ENCODE results near the gene HHAT.

The HHAT gene

DNA sequence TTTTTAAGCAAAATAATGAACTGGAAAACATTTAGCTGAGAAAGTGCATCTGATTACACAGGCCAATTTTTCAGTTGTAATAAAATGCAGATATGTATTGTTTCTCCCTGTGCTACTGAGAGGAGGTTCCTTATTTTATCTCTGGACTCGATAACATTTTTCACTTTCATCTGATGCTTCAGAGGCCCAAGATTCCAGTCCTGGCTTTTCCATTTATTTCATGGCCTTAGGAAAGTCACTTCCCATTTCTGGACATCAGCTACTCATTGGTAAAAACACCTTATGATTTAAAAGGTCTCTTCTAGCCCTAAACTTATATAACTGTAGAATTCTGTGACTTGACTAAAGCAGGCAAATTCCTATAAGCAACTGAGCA is 203.5 kb downstream of the HHAT start:
- in situ Hi-C loops (cut with HindIII; ENCODE audit: low sequenced_read_pairs) = no loop called here

DNA sequence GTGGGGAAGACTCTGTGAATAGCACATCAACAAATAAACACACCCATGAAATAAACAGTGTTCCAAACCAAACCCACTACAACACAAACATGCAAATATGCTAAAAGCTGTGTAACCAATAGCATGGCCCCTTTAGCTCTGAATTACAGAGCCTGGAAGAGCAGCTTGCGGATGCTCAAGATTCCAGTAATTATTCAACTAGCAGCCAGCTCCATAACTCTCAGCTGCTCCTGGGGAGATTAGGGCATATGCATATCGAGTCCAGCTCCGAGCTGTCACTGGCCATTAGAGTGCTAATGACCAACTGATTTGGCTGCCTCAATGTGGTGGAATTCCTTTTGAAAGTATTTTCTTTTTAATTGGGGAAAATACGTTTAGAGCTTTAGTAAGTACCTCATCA is 207.1 kb downstream of the HHAT start:
- in situ Hi-C loops (cut with HindIII; ENCODE audit: low sequenced_read_pairs) = no loop called here

DNA sequence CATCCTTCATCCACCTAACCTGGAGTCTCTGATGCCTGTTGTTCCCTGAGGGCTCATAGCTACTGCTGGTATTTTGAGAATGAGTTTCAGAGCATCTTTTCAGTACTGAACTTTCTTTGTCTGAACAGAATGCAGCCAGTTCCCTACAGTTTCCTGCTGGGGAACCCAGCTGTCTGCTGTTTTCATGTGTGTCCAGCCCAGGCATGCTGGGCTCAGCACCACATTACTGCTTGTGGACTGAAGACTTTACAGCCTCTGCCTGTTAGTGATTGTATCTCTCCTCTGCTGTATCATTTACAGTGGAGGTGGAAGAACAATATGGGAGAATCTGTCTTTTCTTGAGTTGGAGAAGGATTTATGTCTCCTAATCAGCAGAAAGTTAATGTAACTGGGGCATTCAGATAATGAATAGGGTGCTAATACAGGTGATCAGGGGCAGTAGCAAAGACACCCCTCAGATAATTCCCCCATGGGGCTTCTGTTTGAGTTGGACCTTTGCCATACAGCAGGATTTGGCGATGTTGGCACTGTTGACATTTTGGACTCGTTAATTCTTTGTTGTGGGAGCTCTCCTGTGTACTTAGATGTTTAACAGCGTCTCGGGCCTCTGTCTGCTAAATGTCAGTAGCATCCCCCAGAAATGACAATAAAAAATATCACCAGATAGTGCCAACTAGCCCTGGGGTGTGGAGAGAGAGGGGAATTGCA is 207.7 kb downstream of the HHAT start:
- in situ Hi-C loops (cut with HindIII; ENCODE audit: low sequenced_read_pairs) = no loop called here

DNA sequence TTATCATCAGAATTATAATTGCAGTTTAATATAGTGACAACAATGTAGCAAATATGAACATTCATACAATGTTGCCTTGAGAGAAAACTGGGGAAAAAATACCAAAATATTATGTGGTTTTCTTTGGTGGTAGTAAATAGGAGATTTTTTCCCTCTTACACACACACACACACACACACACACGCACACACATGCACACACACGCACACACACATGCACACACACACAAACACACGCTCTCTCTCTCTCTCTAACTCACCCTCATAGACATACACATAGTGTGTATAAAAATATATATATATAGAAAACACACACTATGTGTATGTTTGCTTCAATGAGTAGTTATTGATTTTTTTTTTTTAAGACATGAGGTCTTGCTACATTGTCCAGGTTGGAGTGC is 211.6 kb downstream of the HHAT start:
- in situ Hi-C loops (cut with HindIII; ENCODE audit: low sequenced_read_pairs) = no loop called here

DNA sequence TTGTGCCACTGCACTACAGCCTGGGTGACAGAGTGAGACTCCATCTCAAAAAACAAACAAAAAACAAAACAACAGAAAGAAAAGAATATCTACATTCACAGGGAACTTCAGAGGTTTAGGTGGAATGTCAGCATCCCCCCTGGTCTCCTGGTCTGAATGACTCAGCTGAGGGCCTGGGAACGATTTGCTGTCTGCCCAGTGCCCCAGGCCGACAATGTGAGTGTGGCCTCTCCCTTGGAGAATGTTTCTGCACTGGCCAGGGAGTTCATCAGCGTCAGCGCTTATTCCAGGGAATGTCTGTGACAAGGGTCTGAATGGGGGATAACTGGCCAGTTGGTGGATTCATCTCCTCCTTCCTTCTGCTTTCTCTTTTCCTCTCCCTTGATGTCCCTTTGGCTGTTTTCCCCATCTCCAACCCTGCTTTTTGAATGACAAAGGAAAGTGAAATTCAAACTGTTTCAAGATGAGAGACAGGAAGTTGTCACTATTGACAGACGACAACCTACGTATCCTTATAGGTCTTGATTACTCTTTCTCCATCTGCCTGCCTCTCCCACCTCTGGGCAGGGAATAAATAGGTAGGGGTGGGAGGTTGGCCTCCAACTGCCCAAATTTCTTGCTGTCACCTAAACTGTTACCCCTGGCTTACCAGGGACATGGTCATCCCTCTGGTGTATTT is 213.1 kb downstream of the HHAT start:
- in situ Hi-C loops (cut with HindIII; ENCODE audit: low sequenced_read_pairs) = no loop called here

DNA sequence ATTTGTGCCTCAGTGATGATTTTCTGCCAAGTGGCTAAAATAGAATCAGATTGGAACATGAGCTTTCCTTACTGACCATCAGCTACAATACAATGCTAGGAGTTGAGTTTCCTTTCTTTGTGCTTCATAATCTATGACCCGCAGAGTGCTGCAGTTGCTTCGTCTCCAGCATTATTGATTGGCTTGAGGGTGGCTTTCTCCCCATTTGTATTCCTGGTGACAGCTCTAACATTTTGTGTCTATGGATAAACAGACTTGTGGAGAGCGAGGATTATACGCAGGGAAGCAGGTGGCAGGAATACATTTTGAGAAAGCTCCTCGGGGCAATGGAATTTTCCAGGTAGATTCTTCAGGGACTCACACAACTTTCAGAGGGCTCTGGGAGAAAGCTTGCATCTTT is 223.2 kb downstream of the HHAT start:
- in situ Hi-C loops (cut with HindIII; ENCODE audit: low sequenced_read_pairs) = no loop called here

DNA sequence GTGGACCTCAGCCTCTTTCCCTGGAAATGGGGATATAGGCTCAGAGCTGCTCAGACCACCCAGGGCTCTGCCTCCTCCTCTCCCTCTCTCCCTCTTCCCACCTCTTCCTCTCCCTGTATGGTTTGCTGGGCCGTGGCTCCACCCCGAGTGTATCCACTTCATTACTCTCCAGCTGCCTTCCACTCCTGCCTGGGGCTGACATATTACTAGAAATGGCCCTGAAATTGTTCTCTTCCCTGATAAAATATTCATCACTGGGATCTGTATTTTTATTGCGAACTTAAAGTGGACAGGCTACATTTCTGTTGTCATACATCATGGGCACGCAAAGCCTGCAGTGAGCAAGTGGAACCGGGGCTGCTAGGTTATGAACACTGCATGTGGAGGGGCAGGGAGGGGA is 225.0 kb downstream of the HHAT start:
- in situ Hi-C loops (cut with HindIII; ENCODE audit: low sequenced_read_pairs) = no loop called here

DNA sequence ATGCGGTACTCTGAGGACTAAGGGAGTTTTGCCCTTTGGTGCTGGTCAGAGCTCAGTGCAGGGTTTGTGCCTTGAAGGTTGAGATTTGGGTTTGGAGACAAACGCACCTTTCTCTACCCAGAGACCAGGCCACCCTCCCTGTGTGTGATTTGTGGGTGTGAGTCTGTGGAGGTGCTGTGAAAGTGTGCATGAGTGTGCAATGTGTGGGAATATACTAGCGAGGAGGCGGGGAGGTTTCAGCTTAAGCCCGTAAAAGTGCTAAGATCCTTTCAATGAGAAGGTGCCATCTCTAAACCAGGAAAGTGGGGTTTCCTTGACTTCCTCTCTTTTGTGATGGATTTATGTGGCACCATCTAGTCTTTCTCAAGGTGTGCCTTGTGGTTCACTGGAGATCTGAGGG is 225.7 kb downstream of the HHAT start:
- in situ Hi-C loops (cut with HindIII; ENCODE audit: low sequenced_read_pairs) = no loop called here

DNA sequence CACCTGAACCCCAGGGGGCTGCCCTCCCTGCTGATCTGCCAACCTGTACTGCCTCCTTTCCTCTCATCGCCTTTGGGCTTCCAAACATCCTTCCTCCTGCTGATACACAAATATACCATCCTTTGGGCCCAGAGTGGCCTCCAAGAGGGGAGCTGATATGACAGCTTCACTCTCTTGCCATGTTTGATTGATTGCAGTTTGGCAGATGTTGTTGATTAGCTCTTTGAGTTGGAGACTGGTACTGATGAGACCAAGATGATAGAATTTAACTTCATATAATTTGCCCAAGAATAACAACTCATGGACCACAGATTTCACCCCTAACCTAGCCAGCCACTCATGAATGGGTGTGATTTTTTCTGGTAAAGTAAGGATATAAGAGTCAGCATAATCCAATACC is 227.8 kb downstream of the HHAT start:
- in situ Hi-C loops (cut with HindIII; ENCODE audit: low sequenced_read_pairs) = no loop called here

DNA sequence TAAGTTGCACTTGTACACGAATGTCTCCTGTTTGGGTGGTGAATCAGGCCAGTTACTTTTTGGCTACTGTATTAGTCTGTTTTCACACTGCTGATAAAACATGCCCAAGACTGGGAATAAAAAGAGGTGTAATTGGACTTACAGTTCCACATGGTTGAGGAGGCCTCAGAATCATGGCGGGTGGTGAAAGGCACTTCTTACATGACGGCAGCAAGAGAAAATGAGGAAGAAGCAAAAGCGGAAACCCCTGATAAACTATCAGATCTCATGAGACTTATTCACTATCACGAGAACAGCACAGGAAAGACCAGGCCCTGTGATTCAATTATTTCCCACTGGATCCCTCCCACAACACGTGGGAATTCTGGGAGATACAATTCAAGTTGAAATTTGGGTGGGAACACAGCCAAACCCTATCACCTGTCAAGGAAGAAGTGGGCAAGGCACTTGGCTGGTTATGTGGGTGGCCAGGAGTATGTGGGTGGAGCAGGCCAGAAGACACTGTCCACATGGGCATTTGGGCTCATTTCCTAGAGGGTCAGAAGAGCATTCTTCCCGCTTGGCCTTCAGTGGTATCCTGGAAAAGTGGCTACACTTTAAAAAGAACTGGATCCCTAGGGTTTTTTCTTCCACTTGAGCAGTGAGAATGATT is 228.8 kb downstream of the HHAT start:
- in situ Hi-C loops (cut with HindIII; ENCODE audit: low sequenced_read_pairs) = no loop called here

DNA sequence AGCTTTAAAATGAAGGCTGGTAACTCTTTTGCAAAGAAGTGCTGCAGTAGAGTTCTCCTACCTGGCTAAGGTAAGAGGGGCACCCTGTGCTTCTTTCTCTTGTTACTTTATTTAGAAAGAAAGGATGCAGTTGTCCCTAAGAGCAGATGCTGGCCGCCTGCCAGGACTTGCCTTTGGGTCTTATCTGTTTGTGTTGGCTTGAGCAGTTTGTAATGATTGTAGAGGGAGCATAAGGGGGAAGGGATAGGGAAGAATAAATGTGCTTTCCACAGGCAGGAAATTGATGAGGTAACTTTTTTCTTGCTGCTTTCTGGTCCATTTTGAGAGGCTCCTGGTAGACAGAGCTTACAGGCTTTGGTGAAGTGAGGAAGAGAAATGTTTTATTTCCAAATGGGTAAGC is 229.6 kb downstream of the HHAT start:
- in situ Hi-C loops (cut with HindIII; ENCODE audit: low sequenced_read_pairs) = no loop called here

DNA sequence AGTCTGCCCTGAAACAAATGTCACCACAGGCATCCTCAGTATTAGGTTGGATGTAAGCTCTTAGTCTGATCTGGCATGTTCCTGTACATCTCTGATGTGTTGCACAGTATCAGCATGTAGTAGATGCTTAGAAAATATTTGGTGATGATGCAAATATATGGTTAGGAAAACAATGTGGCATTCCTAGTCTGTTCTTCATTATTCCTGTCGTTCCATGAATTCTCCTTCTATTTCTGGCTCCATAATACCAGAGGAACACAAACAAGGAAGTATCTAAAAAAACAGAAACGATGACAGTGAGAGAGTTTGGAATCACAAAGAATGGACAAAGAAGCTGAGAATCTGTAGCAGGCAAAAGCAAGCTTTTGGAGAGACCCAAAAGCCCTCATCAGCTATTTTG is 236.6 kb downstream of the HHAT start:
- in situ Hi-C loops (cut with HindIII; ENCODE audit: low sequenced_read_pairs) = no loop called here

DNA sequence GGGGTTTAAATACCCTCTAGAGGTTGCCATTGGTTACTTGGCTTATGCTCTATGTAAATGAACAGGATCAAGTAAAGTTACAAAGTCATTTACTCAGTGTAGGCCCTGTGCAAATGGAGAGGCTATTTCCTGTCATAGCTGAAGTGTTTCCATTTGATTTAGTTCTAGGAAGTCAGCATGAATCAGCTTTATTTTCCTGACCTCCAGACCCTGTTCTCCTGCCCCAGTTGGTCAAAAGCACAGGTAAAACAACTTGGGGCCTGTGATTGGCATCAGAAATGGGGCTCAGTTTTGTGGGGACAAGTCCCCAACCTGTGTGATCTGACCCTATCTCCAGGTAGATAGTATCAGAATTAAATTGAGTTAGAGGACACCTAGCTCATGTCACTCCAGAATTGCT is 239.9 kb downstream of the HHAT start:
- in situ Hi-C loops (cut with HindIII; ENCODE audit: low sequenced_read_pairs) = no loop called here

DNA sequence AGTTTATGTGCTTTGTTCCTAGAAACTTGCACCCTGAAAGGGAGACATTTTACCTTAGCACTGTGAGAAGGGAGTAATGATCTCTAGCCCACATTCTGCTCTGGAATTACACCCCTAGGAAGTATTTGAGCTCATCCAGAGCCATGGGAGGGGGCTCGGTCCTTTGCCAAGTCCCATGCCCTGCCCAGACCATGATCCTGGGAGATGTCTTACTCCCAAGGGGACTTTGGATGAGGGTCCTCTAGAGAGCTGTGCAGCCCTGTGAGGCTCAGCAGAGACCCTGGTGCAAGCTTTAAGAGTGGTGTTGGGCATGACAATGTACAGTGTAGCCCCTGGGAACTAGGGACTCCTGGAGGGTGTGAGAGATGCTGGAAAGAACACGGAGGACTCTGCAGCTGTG is 241.4 kb downstream of the HHAT start:
- in situ Hi-C loops (cut with HindIII; ENCODE audit: low sequenced_read_pairs) = no loop called here

DNA sequence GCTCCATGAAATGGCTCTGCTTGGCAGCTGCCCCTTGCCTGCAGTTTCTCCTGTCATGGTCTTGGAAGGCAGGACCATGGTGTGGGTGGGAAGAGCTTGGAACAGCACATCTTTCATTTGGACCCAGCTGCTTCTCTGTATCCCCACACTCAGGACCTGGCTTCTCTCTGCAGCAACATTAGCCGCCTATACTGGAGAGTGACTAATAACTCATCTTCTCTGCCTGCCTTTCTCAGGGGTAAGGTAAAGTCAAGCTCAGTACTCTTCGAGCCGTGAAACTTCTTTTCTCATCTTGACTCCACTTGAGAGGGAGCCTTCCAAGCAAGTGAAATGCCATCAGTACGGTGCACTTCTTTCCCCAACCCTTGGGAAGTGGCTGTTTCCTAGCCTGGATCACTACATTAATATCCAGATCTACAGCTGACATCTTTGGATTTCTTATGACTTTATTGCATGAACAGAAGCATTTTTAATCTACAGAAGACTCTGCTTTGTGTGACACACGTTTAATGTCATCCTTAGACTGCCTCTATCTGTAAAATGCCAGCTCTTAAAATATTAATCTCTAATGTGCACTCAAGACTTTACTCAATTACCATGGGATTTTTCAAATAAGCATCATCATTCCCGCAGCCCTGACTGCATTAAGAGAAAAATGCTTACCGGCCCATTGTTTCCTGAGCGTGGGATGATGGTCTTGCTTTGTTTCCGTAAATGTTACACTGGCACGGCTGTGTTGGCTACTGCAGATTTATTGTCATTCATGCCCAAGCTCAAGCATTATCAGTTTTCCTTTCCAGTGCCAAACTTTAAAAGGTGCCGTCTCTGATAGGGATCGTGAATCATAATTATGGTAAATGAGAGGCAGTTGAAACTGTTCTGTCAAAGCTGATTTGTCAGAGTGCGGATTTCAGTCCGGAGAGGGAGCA is 242.9 kb downstream of the HHAT start:
- in situ Hi-C loops (cut with HindIII; ENCODE audit: low sequenced_read_pairs) = no loop called here

DNA sequence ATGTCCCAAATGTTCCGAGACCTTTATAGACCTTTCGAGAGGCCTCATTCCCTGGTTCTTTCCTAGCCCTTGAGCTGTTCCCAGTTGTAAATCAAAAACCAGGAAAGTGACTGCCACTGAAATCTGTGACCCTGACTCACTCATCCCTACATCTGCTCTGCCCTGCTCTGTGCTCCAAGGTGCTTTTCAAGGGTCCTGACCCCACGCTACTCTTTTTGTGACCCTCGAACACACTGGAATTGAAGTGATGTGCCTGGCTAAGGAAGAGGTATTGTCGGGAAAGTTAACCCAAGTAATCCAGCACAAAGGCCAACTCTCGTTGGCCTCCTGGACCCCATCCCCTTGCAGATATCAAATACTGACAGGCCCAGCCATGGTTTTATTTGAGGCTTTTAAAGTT is 244.4 kb downstream of the HHAT start:
- in situ Hi-C loops (cut with HindIII; ENCODE audit: low sequenced_read_pairs) = no loop called here

DNA sequence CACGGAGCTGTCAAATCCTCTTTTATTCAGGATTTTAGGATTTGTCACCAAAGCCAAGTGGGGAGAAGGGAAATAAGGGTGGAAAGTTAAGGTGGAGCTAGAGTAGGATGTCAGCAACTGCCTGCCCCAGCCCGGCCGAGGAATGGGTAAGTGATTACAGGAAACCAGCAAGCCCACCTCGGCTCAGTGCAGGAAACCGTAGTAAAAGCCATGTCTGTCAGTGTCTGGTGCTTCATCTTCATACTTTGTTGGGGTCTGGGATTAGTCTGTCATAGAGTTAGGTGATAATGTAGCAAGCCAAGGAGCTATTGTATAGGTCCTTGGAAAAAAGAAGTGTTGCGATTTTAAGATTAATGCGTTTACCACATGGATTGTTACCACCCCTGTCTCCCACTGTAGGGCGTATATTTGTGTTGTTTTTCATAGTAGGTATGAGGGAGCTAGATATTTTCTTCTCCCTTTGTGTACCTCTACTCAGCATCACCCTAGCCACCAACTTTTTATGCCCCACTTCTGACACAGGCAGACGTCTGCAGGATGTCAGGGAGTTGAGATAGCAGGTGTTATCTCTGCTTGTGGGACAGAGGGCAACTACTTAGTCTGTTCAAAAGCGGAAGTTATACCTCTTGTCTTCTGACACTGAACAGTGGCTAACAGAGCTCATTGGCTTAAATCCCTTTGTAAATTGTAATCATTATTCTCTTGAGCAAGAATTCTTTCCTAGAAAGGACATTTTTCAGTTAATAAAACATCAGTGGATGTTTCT is 253.7 kb downstream of the HHAT start:
- in situ Hi-C loops (cut with HindIII; ENCODE audit: low sequenced_read_pairs) = no loop called here

DNA sequence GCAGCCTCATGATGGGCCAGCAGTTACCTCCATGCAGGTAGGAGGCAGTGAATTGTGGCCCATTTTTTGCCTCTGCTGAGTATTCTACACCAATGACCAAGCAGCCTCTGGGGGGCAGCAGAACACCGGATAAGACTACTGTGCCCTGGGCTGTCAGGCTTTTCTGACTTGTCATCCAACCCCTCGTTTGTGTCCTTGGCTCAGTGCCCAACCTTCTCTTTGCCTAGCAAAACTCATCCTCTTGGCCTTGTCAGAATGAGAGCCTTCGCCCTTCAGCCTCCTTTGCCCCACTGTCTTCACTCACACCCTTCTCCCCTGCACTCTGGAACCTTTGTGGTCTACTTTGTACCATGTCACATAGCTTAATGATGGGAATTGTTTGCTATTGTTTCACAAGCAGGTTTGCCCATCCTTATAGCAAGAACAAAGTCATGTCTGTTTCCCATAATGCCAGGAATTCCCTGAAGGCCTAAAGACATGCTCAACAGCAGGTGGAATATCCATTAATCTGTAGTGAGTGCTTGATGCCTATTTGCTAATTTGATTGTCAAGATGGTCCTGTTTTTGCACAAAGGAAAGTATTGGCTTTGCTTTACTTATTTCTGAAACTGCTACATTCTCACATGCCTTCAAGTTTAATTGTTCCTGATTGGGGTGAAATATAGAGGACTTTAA is 255.9 kb downstream of the HHAT start:
- in situ Hi-C loops (cut with HindIII; ENCODE audit: low sequenced_read_pairs) = no loop called here

DNA sequence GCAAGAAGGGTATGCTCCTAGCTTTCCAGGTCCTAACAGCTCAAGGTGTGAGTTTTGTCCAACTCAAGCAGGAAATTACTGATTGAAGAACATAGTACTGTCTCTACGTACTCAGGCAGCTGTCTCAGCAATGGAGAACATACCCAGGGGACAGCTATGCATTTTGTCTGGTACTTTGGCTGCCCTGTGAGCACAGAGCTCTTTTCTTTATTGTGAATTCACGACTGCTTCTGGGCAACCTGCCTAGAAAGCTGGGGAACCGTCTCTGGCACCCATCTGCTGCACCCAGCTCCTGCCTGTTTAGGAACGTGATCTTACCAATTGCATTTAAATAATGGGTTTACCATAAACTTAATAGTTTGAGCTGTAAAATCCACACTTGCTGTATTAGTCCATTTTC is 258.1 kb downstream of the HHAT start:
- in situ Hi-C loops (cut with HindIII; ENCODE audit: low sequenced_read_pairs) = no loop called here

DNA sequence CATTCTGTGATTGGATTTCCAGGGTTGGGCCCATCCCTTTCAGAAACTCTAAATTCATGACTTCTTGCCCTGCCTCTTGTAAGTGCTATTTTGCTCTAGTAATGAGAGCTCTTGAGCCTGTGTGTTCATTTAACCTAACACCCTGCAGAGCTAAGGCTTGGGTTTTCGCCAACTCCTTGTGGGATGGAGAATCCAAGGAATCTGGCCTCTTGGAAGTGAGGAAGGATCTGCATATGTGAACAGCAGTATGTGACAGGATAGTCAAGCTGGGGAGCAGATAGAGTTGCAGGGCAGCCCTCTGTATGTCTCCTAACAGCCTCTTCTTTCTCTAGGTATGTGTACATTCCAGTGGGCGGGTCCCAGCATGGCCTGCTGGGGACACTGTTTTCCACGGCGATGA is 258.9 kb downstream of the HHAT start:
- in situ Hi-C loops (cut with HindIII; ENCODE audit: low sequenced_read_pairs) = no loop called here

Data from DLD1 (cell line).